ENCODE results near the gene RPL10. TPM values are rescaled to one million over a fixed set of nuclear protein-coding genes. Genes with fewer than 3 reads are reported as not detected.

The RPL10 gene
- total RNA-seq, 1 donor from 2014 or later, result 2,364 TPM

GRCh38 chrX:154379569-154379951, 18.6 kb upstream of the RPL10 start:
- TF ChIP-seq, protein P1, sequence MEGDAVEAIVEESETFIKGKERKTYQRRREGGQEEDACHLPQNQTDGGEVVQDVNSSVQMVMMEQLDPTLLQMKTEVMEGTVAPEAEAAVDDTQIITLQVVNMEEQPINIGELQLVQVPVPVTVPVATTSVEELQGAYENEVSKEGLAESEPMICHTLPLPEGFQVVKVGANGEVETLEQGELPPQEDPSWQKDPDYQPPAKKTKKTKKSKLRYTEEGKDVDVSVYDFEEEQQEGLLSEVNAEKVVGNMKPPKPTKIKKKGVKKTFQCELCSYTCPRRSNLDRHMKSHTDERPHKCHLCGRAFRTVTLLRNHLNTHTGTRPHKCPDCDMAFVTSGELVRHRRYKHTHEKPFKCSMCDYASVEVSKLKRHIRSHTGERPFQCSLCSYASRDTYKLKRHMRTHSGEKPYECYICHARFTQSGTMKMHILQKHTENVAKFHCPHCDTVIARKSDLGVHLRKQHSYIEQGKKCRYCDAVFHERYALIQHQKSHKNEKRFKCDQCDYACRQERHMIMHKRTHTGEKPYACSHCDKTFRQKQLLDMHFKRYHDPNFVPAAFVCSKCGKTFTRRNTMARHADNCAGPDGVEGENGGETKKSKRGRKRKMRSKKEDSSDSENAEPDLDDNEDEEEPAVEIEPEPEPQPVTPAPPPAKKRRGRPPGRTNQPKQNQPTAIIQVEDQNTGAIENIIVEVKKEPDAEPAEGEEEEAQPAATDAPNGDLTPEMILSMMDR (IDR thresholded peaks at IDR 0.05; ENCODE audit: unreplicated experiment), result no peak
- Mint-ChIP-seq H3K36me3 (ENCODE audit: insufficient read depth) (peaks cover 2% of the 10 kb centered on the region), H3K4me1 (ENCODE audit: low read depth) (peaks cover 9% of the 10 kb centered on the region)

GRCh38 chrX:154380153-154380552, 18.0 kb upstream of the RPL10 start:
- TF ChIP-seq, protein P1 (IDR thresholded peaks at IDR 0.05; ENCODE audit: unreplicated experiment), result no peak
- Mint-ChIP-seq H3K27me3 (no peaks in the 10 kb centered on the region), H3K27ac (peak overlapping the region; percentile 95), H3K4me3 (ENCODE audit: low read depth) (peak overlapping the region; percentile 80), H3K36me3 (ENCODE audit: insufficient read depth) (peaks cover 2% of the 10 kb centered on the region), H3K9me3 (ENCODE audit: low read depth) (peaks cover 2% of the 10 kb centered on the region), H3K4me1 (ENCODE audit: low read depth) (peaks cover 9% of the 10 kb centered on the region)
- no peak for DNase-seq (ENCODE audit: low spot score, unreplicated experiment)

More at GRCh38 chrX:154379569-154379951, 18.6 kb upstream of the RPL10 start:
- DNase-seq (ENCODE audit: low spot score, unreplicated experiment), result no peak
- Mint-ChIP-seq H3K9me3 (ENCODE audit: low read depth) (peaks cover 2% of the 10 kb centered on the region), H3K27ac (peak overlapping the region; percentile 95), H3K27me3 (no peaks in the 10 kb centered on the region), H3K4me3 (ENCODE audit: low read depth) (peak overlapping the region; percentile 80)

- peak overlapping the region; percentile 95 for H3K27ac Mint-ChIP-seq
Observed at GRCh38 chrX:154380787-154381186, 17.4 kb upstream of the RPL10 start.

DNA sequence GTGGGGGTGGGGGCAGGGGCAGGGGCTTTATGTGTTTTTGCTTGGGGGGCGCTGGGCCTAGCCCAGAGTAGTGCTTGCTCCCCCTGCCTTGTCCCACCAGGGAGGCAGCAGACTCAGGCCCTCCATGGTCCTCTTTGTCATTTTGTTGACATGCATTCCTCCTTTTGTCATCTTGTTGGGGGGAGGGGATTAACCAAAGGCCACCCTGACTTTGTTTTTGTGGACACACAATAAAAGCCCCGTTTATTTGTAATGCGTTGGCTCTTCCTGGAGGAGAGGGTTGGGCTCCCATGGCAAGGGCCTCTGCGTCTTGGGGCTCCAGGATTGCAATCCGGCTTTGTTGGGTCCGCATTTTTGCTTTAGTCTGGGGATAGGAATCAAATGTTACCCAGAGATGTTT, 16.9 kb upstream of the RPL10 start:
- Mint-ChIP-seq H3K4me3 (ENCODE audit: low read depth) (no peak overlapping the region), H3K27ac (no peak overlapping the region)
- DNase-seq (ENCODE audit: low spot score, unreplicated experiment), result no peak

More at GRCh38 chrX:154380787-154381186, 17.4 kb upstream of the RPL10 start:
- Mint-ChIP-seq H3K4me1 (ENCODE audit: low read depth) (peaks cover 9% of the 10 kb centered on the region), H3K27me3 (no peaks in the 10 kb centered on the region), H3K36me3 (ENCODE audit: insufficient read depth) (peaks cover 2% of the 10 kb centered on the region), H3K9me3 (ENCODE audit: low read depth) (peaks cover 2% of the 10 kb centered on the region), H3K4me3 (ENCODE audit: low read depth) (peak overlapping the region; percentile 80)
- DNase-seq (ENCODE audit: low spot score, unreplicated experiment), result no peak
- TF ChIP-seq, protein P1 (IDR thresholded peaks at IDR 0.05; ENCODE audit: unreplicated experiment), result no peak

GRCh38 chrX:154382483-154383069, 15.6 kb upstream of the RPL10 start:
- Mint-ChIP-seq H3K4me3 (ENCODE audit: low read depth) (no peak overlapping the region), H3K9me3 (ENCODE audit: low read depth) (no peaks in the 10 kb centered on the region), H3K36me3 (ENCODE audit: insufficient read depth) (peaks cover 2% of the 10 kb centered on the region), H3K27me3 (no peaks in the 10 kb centered on the region), H3K4me1 (ENCODE audit: low read depth) (peaks cover 9% of the 10 kb centered on the region), H3K27ac (no peak overlapping the region)
- TF ChIP-seq, protein P1 (IDR thresholded peaks at IDR 0.05; ENCODE audit: unreplicated experiment), result no peak
- DNase-seq (ENCODE audit: low spot score, unreplicated experiment), result no peak

More for the DNA sequence above, 16.9 kb upstream of the RPL10 start:
- Mint-ChIP-seq H3K36me3 (ENCODE audit: insufficient read depth) (peaks cover 2% of the 10 kb centered on the region), H3K27me3 (no peaks in the 10 kb centered on the region), H3K9me3 (ENCODE audit: low read depth) (peaks cover 2% of the 10 kb centered on the region), H3K4me1 (ENCODE audit: low read depth) (peaks cover 9% of the 10 kb centered on the region)
- TF ChIP-seq, protein P1 (IDR thresholded peaks at IDR 0.05; ENCODE audit: unreplicated experiment), result no peak

Measured in progenitor cell of endocrine pancreas (in vitro differentiated cells).